HUES6 (cell line): ENCODE data around the gene MTHFSD.

Experiments
- H3K27ac ChIP-seq: 2 replicates; pipeline ENCODE4 v1.7.0; 2013; ENCODE audit warnings: low read depth, mild to moderate bottlenecking, low read length, inconsistent platforms
- H3K27me3 ChIP-seq: 2 replicates; pipeline ENCODE4 v1.6.1; 2013; ENCODE audit warnings: low read length; ENCODE audit not compliant: control insufficient read depth, insufficient read depth
- H3K36me3 ChIP-seq: 2 replicates; pipeline ENCODE4 v1.6.1; 2013; ENCODE audit warnings: low read length; ENCODE audit not compliant: control insufficient read depth, insufficient read depth
- H3K4me1 ChIP-seq: 2 replicates; pipeline ENCODE4 v1.6.1; 2013; ENCODE audit warnings: low read length; ENCODE audit not compliant: control insufficient read depth, insufficient read depth
- H3K4me3 ChIP-seq: 2 replicates; pipeline ENCODE4 v1.5.1; 2013; ENCODE audit warnings: low read depth, low read length
- H3K9ac ChIP-seq: one replicate; pipeline ENCODE4 v1.6.1; 2013; ENCODE audit warnings: mild to moderate bottlenecking, low read length
- H3K9me3 ChIP-seq: 2 replicates; pipeline ENCODE4 v1.6.1; 2013; ENCODE audit warnings: low read depth, low read length; ENCODE audit not compliant: control insufficient read depth, insufficient read depth

Gene MTHFSD

DNA sequence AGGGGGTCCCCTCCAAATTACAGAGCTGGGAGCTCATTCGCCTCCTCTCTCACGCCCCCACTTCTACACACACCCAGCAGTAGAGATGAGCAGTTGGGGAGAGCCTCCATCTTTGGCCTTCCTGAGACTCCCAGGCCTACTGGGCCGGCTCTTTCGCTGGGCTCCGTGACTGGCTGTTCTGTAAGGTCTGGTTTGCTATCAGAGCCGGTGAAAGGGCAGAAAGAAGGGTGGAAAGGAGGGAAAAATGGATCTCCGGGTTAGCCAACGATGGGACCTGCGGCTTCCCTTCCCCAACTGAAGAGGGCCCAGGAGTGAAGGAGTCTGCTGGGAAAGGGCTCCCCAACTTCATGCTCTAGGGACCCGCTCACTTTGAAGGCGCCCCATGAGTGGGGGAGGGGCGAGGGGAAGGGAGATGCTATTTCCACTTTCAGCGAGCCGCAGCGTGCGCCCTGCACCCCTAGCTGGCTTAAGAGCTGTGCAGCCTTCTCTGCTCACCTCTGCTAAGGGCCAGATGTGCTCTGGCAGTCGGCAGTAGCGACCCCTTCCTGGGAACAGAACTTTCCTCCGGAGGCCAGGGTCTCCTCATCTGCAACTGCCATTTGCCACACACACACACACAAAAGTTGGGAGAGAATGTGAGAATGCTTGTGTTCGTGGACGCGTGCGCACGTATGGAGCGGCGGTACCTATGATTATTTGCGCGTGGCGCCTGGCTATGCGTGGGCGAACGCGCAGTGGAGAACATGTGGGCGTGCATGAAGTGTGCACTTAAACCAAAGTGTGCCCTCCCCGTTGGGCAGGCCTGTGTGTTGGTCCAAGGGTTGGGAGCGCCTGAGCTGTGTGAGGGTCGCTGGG is 47.6 kb downstream of the MTHFSD start:
- Histone ChIP-seq H3K27ac (no peak overlapping the region), H3K4me3 (peak overlapping the region; percentile 56), H3K36me3 (no peaks in the 10 kb centered on the region), H3K9me3 (no peaks in the 10 kb centered on the region), H3K9ac (peak overlapping the region; percentile 7), H3K4me1 (peaks cover 44% of the 10 kb centered on the region), H3K27me3 (peaks cover 99% of the 10 kb centered on the region)

DNA sequence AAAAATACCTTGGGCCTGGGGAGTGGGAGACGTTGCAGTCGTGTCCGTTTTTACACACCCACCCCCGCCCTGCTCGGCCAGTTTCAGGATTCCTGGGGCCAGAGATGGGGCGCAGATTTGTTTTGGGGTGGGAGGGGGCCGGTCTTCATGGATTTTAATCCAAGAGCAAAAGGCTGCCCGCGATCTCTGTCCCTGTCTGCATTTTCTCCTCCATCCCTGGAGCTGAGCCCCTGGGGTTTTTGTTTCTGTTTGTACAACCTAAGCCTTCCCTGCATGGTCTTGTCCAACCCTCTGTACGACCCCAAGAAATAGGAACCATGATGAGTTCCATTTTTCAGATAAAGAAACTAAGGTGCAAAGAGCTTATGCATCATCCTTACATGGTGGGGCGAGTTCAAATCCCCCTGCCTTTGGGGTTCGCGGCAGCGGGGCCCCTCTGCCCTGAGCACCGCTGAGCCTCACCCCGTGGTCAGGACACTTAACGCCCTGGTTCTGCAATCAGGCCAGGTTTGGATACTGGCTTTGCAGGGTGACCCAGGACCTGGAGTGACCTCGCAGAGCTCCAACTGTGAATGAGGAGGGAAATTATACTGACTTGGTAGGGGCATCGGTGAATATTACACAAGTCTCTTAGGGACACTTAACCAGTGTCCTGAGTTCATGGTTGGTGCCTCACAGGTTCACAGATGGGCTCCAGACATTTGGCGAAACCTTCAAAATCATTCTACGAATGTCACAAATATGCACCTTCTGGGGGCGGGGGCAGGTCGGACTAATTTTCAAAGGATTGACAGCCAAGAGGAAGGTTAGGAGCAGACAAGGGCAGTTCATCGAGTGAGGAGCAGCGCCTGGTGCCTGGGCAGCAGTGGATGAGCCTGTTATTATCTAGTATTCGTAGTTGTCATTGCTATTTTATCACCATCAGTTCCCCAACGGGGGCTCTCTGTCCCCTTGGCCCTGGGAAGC is 48.9 kb downstream of the MTHFSD start:
- peaks cover 37% of the 10 kb centered on the region for H3K4me1 ChIP-seq
- H3K4me3 ChIP-seq: no peak overlapping the region
- H3K9me3 ChIP-seq: no peaks in the 10 kb centered on the region
- no peak overlapping the region for H3K9ac ChIP-seq
- H3K27ac ChIP-seq: no peak overlapping the region
- H3K27me3 ChIP-seq: peaks cover 99% of the 10 kb centered on the region
- H3K36me3 ChIP-seq: no peaks in the 10 kb centered on the region

DNA sequence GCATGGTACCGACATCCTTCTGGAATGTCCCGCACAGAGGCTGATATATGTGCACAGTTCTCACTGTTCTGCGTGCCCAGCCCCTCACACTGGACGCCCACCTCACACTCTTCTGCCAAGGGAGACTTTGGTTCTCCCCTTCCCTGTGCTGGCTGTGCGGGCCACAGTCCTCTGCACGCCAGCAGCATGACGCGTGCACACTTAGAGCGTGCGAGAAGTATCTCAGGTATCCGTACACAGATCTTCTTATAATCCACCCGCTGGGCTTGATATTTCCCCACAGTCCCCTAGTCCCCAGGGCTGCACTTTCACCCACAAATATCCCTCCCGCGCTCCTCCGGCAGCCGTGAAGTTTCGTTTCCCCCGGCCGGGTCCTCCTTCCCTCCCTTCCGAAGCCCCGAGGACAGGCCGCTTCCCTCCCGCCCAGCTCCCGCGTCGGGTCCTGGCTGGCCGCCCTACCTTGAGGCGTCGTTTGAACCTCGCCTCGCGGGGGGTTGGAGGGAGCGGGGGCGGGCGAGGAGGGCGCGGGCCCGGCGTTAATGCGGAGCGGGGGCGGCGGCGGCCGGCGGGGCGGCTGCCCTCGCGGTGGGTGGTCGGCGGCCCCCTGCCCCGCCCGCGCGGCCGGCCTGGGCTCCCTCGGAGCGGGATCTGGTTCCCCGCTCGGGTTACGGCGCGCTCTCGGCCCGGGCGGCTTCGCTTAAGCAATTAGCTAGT is 49.7 kb downstream of the MTHFSD start:
- no peaks in the 10 kb centered on the region for H3K36me3 ChIP-seq
- H3K9me3 ChIP-seq: no peaks in the 10 kb centered on the region
- no peak overlapping the region for H3K27ac ChIP-seq
- H3K9ac ChIP-seq: no peak overlapping the region
- H3K4me3 ChIP-seq: peak overlapping the region; percentile 25
- peaks cover 38% of the 10 kb centered on the region for H3K4me1 ChIP-seq
- H3K27me3 ChIP-seq: peaks cover 99% of the 10 kb centered on the region

DNA sequence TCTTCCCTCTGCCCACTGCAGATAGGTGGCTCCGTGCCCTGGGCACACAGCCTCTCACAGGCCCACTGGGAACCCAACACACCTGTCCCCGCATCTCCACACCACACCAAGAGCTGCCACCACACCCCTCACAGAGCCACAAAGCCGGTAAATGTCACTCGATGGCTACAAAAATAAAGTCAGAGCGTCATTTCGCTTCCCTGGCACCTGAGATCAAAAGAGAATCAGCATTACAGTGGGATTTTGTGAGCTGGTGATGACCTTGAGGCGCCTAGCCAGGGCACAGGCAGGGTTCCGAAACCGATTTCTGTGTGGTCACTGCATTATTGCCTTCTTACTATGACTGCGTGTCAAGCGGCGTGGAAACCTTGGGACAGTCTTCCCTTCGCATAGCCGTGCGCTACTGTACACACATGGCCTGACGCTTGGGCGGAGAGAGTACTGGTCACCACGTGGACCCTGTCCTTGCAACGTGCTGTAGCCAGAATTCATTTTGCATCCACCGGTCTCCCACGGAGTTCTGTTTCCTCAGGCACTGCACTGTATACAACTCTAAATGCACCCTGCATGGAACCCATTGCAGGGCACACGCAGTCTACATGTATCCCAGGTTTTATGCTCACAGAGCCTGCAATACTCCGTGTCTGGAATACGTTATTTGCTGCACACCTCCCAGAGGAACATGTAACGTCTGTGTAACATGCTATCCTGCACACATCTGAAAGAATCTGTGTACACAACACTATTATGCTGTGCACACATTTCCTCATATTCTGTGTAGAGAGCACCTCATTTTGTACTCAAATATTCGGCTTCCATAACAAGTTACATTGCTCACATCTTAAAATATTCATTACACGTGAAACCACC is 50.5 kb downstream of the MTHFSD start:
- Histone ChIP-seq H3K36me3 (no peaks in the 10 kb centered on the region), H3K9ac (no peak overlapping the region), H3K9me3 (no peaks in the 10 kb centered on the region), H3K27me3 (peaks cover 100% of the 10 kb centered on the region), H3K4me1 (peaks cover 41% of the 10 kb centered on the region), H3K27ac (no peak overlapping the region), H3K4me3 (no peak overlapping the region)

DNA sequence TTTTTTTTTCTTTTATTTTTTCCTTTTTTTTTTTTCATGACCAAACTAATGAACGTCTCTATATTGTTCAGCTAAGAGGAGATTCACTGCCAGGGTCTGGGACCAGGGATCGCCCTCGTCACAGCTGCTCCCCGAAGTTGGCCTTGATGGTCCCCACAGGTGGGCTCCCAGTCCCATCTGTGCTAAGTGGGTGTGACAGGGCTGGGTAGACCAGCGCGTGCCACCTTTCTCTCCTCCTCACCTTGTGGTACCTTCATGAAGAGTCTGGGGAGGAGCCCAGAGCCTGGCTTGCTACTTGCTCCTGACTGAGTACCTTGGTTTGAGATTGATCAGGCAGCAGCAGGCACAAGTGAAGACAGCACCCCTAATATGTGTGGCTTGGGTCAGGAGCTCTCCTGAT is 51.2 kb downstream of the MTHFSD start:
- H3K27me3 ChIP-seq: peaks cover 100% of the 10 kb centered on the region
- H3K9ac ChIP-seq: no peak overlapping the region
- H3K27ac ChIP-seq: no peak overlapping the region
- peaks cover 42% of the 10 kb centered on the region for H3K4me1 ChIP-seq
- no peak overlapping the region for H3K4me3 ChIP-seq
- no peaks in the 10 kb centered on the region for H3K36me3 ChIP-seq
- H3K9me3 ChIP-seq: no peaks in the 10 kb centered on the region

DNA sequence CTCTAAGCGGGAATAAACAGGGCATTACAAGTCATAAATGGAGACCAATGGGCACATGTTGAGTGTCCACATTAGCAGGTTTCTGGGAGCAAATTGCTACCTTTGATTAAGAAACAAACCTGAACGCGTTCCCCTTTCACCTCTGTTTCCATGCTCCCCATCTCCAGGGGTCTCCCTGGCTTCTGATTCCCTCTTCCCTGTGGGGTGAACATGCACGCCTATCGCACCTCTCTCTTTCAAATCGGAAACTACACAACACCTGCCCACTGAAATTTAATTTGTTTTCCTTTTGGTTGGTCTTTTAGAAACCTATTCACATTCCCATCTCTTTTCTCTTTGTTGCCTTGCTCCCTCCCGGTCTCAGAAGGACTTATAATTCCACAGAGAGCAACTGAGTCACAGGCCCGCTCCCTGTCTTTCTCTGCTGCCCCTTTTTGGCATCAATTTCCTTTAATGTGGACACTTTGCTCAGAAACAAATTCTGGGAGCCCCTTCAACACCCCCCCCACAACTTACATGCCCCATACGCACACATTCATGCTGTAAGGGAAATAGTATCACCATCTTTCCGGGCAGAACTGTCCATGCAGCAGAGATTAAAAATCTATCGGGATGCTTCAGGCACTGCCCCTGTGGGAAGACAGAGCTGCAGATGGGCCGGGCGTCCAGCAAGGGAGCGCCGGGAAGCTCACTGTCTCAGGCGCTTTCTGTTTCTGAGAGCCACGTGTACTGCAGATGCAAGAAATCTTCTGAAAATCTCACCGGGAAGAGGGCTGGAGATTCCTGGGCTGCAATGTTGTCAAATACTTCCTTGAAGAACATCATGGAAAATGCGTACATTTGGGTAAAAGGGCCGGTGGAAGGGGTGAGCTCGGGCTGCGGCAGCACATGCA is 51.9 kb downstream of the MTHFSD start:
- Histone ChIP-seq H3K4me3 (no peak overlapping the region), H3K27me3 (peaks cover 100% of the 10 kb centered on the region), H3K36me3 (no peaks in the 10 kb centered on the region), H3K9ac (no peak overlapping the region), H3K4me1 (peaks cover 39% of the 10 kb centered on the region), H3K27ac (no peak overlapping the region), H3K9me3 (no peaks in the 10 kb centered on the region)

DNA sequence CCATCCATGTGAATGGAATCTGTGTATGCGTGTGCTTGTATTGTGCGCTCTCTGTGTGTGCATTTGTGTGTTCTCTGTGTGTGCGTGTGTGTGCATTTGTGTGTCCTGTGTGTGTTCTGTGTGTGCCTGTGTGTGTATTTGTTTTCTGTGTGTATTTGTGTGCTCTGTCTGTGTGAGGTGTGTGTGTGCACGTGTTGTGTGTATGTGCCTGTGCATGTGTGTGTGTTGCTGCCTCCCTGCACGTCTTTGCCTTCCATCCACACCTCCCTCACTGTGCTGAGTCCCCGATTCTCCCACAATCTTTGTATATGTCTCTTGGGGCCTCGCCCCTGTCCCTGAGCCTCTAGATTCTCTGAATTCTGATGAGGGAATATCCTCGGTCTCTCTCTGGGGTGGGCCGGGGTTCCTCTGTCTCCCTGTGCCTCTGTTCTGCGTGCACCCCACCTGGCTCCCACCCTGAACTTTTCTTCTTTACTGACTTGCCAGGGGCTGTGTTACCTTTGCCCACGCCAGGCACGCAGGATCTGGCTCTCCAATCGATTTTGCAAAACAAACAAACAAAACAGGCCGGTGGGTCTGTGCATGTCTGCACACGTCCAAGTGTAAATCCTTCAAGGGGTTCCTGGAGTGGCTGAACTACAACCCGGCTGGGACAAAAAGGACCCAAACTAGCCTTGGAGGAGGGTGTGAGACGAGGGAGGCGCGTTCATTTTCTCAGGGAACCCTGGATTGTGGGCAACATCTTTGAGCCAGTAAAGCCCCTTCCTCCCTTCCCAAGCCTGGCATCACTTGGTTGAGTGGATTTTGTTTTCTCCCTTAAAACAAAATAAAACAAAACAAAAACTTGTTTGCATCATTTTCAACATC is 52.8 kb downstream of the MTHFSD start:
- no peak overlapping the region for H3K4me3 ChIP-seq
- no peak overlapping the region for H3K9ac ChIP-seq
- no peaks in the 10 kb centered on the region for H3K9me3 ChIP-seq
- H3K4me1 ChIP-seq: peaks cover 30% of the 10 kb centered on the region
- H3K27me3 ChIP-seq: peaks cover 99% of the 10 kb centered on the region
- no peak overlapping the region for H3K27ac ChIP-seq
- no peaks in the 10 kb centered on the region for H3K36me3 ChIP-seq

DNA sequence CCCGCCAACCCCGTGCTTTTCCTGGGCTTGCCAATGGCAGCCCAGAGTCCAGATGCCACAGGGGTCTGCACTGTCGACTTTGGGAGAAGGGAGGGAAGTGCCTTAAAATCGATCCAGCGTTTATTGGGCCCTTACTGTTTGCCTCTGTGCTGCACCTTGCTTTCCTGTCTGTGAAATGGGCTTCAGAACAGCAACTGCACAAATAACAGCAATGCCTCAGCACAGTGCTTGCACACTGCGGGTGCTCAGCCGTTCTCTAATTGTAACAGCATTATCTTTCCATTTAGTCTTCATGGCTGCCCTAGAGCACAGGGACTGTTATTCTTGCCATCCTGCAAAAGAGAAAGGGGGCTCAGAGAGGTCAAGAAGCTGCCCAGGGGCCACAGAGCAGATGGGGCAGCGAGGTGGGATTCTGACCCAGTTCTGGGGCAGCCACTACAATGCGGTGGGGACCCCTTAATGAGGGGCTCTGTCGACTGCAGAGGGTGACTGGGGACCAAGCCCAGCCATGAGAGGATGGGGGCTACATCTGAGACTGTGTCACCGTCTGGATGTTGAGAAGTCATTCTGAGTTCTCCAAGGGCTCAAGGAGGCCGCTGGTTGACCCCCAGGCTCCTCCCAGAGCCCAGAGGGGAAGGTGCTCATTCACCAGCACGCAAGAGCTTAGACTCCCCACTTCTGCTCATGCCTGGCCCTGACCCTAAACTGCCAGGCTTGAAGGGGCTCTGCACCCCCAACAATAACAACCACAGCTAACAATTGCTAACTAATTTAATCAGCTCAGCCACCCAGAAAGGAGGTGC is 54.1 kb downstream of the MTHFSD start:
- Histone ChIP-seq H3K9me3 (no peaks in the 10 kb centered on the region), H3K36me3 (no peaks in the 10 kb centered on the region), H3K4me1 (peaks cover 25% of the 10 kb centered on the region), H3K27ac (no peak overlapping the region), H3K9ac (no peak overlapping the region), H3K4me3 (no peak overlapping the region), H3K27me3 (peaks cover 99% of the 10 kb centered on the region)
